ENCODE results near the gene CSRNP3. TPM values are rescaled to one million over a fixed set of nuclear protein-coding genes. Genes with fewer than 3 reads are reported as not detected.

The CSRNP3 gene
- total and polyA plus RNA-seq, 9 donors = 5.9 to 15.6 (median 12.4) TPM

DNA sequence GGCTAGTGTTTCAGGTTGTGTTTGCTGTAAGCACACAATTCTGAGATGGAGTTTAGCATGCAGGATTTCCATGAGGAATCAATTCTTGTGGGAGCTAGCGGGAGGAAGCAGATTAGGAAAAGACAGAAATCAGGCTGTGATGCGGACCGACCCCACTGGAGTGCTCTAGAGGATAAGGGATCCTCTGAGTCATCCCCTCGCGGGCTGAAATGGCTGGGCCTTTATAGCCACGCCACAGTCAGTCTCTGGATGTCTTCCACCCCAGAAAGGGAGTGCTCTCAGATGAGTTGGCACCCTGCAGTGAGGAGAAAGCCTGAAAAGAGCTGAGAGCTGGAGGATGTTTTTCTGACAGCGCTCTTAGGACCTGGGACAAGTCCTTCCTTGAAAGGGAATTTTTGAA is 222.1 kb downstream of the CSRNP3 start:
- Histone ChIP-seq H3K36me3 (ENCODE audit: control insufficient read depth, insufficient read depth, low read length) (peaks cover 2% of the 10 kb centered on the region), H3K27ac (ENCODE audit: low read length) (no peak overlapping the region), H3K4me3 (ENCODE audit: low read length) (no peak overlapping the region), H3K27me3 (ENCODE audit: control insufficient read depth, insufficient read depth, low read length) (no peaks in the 10 kb centered on the region), H3K9me3 (replicated peaks; ENCODE audit: control insufficient read depth, low read depth, low read length) (no peaks in the 10 kb centered on the region), H3K4me1 (ENCODE audit: control insufficient read depth, insufficient read depth, low read length) (peaks cover 3% of the 10 kb centered on the region)
- 32% methylated on average over 3 of the region's 7 CpGs for WGBS (ENCODE audit: insufficient coverage)
- peak; percentile 35 for DNase-seq

DNA sequence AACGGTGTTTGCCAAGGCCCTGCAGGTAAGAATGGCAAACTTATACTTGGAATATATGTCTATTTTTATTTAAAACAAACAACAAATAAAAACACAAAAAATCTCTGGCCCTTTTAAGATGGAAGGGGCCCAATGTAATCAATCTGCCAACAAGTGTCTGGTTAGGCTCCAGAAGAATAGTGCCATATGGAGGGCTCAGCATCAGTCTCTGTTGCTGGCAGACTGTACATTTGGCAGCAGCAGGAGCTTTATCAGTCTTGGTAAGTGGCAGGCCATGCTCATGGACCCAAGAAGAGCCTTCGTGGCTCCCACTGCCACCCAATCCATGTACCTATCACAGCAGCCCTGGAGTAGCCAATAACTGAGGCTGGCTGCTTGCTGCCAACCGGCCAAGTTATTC is 223.4 kb downstream of the CSRNP3 start:
- Histone ChIP-seq H3K9me3 (replicated peaks; ENCODE audit: control insufficient read depth, low read depth, low read length) (no peaks in the 10 kb centered on the region), H3K36me3 (ENCODE audit: control insufficient read depth, insufficient read depth, low read length) (no peaks in the 10 kb centered on the region), H3K27ac (ENCODE audit: low read length) (no peak overlapping the region), H3K4me1 (ENCODE audit: control insufficient read depth, insufficient read depth, low read length) (peaks cover 3% of the 10 kb centered on the region), H3K27me3 (ENCODE audit: control insufficient read depth, insufficient read depth, low read length) (no peaks in the 10 kb centered on the region), H3K4me3 (ENCODE audit: low read length) (no peak overlapping the region)
- DNase-seq = no peak
- WGBS (ENCODE audit: insufficient coverage) = no CpG with 5 or more reads among the region's 3 CpGs

DNA sequence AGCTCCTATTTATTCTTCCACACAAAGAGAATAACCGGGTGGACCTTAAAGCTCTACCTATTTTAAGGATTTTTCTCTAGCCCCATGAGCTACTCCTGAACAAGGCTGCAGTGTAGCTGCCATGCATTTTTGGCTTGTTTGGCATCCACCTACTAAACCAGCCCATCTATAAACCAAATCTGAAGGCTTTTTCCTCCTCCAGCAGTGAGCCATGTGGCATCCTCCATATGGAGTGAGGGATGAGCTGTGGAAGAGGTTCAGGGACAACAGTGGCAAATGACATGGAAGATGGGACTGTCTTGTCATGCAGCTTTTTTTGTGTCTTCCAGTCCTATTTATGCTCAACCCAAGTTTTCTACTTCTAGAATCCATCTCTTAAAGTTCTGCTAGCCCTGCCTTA is 224.3 kb downstream of the CSRNP3 start:
- DNase-seq = no peak
- 100% methylated on average over 1 of the region's 1 CpG for WGBS (ENCODE audit: insufficient coverage)
- no peaks in the 10 kb centered on the region for H3K9me3 ChIP-seq (replicated peaks; ENCODE audit: control insufficient read depth, low read depth, low read length)
- H3K4me3 ChIP-seq (ENCODE audit: low read length) = no peak overlapping the region
- no peaks in the 10 kb centered on the region for H3K36me3 ChIP-seq (ENCODE audit: control insufficient read depth, insufficient read depth, low read length)
- H3K27ac ChIP-seq (ENCODE audit: low read length) = no peak overlapping the region
- H3K4me1 ChIP-seq (ENCODE audit: control insufficient read depth, insufficient read depth, low read length) = peaks cover 4% of the 10 kb centered on the region
- no peaks in the 10 kb centered on the region for H3K27me3 ChIP-seq (ENCODE audit: control insufficient read depth, insufficient read depth, low read length)

- H3K4me1 ChIP-seq (ENCODE audit: control insufficient read depth, insufficient read depth, low read length) = peaks cover 2% of the 10 kb centered on the region
- no peak for DNase-seq
- 74% methylated on average over 3 of the region's 4 CpGs for WGBS (ENCODE audit: insufficient coverage)
- H3K36me3 ChIP-seq (ENCODE audit: control insufficient read depth, insufficient read depth, low read length) = no peaks in the 10 kb centered on the region
- no peaks in the 10 kb centered on the region for H3K27me3 ChIP-seq (ENCODE audit: control insufficient read depth, insufficient read depth, low read length)
- H3K4me3 ChIP-seq (ENCODE audit: low read length) = no peak overlapping the region
- no peak overlapping the region for H3K27ac ChIP-seq (ENCODE audit: low read length)
- H3K9me3 ChIP-seq (replicated peaks; ENCODE audit: control insufficient read depth, low read depth, low read length) = no peaks in the 10 kb centered on the region
Observed at GRCh38 chr2:165697748-165698443, 228.4 kb downstream of the CSRNP3 start.

- H3K4me3 ChIP-seq (ENCODE audit: low read length) = no peak overlapping the region
- peaks cover 2% of the 10 kb centered on the region for H3K4me1 ChIP-seq (ENCODE audit: control insufficient read depth, insufficient read depth, low read length)
- WGBS (ENCODE audit: insufficient coverage) = no CpG with 5 or more reads among the region's 4 CpGs
- H3K9me3 ChIP-seq (replicated peaks; ENCODE audit: control insufficient read depth, low read depth, low read length) = no peaks in the 10 kb centered on the region
- peak; percentile 82 for DNase-seq
- H3K36me3 ChIP-seq (ENCODE audit: control insufficient read depth, insufficient read depth, low read length) = no peaks in the 10 kb centered on the region
- H3K27ac ChIP-seq (ENCODE audit: low read length) = no peak overlapping the region
- H3K27me3 ChIP-seq (ENCODE audit: control insufficient read depth, insufficient read depth, low read length) = no peaks in the 10 kb centered on the region
Observed at GRCh38 chr2:165698444-165698884, 229.0 kb downstream of the CSRNP3 start.

- WGBS (ENCODE audit: insufficient coverage) = no CpG with 5 or more reads among the region's 2 CpGs
- no peak for DNase-seq
- no peaks in the 10 kb centered on the region for H3K9me3 ChIP-seq (replicated peaks; ENCODE audit: control insufficient read depth, low read depth, low read length)
- H3K4me3 ChIP-seq (ENCODE audit: low read length) = no peak overlapping the region
- H3K27me3 ChIP-seq (ENCODE audit: control insufficient read depth, insufficient read depth, low read length) = no peaks in the 10 kb centered on the region
- H3K27ac ChIP-seq (ENCODE audit: low read length) = no peak overlapping the region
- H3K36me3 ChIP-seq (ENCODE audit: control insufficient read depth, insufficient read depth, low read length) = no peaks in the 10 kb centered on the region
- H3K4me1 ChIP-seq (ENCODE audit: control insufficient read depth, insufficient read depth, low read length) = peaks cover 2% of the 10 kb centered on the region
Observed at GRCh38 chr2:165699946-165700345, 230.4 kb downstream of the CSRNP3 start.

- no peaks in the 10 kb centered on the region for H3K9me3 ChIP-seq (replicated peaks; ENCODE audit: control insufficient read depth, low read depth, low read length)
- no peaks in the 10 kb centered on the region for H3K36me3 ChIP-seq (ENCODE audit: control insufficient read depth, insufficient read depth, low read length)
- H3K27me3 ChIP-seq (ENCODE audit: control insufficient read depth, insufficient read depth, low read length) = no peaks in the 10 kb centered on the region
- no peak overlapping the region for H3K4me3 ChIP-seq (ENCODE audit: low read length)
- DNase-seq = peak; percentile 42
- peaks cover 2% of the 10 kb centered on the region for H3K4me1 ChIP-seq (ENCODE audit: control insufficient read depth, insufficient read depth, low read length)
- 34% methylated on average over 4 of the region's 5 CpGs for WGBS (ENCODE audit: insufficient coverage)
- H3K27ac ChIP-seq (ENCODE audit: low read length) = no peak overlapping the region
Observed at GRCh38 chr2:165700531-165700930, 231.0 kb downstream of the CSRNP3 start.

GRCh38 chr2:165701147-165701546 is 231.6 kb downstream of the CSRNP3 start:
- H3K27me3 ChIP-seq (ENCODE audit: control insufficient read depth, insufficient read depth, low read length) = no peaks in the 10 kb centered on the region
- no peak overlapping the region for H3K4me3 ChIP-seq (ENCODE audit: low read length)
- H3K4me1 ChIP-seq (ENCODE audit: control insufficient read depth, insufficient read depth, low read length) = peaks cover 2% of the 10 kb centered on the region
- no peaks in the 10 kb centered on the region for H3K36me3 ChIP-seq (ENCODE audit: control insufficient read depth, insufficient read depth, low read length)
- no peak for DNase-seq
- H3K9me3 ChIP-seq (replicated peaks; ENCODE audit: control insufficient read depth, low read depth, low read length) = no peaks in the 10 kb centered on the region
- WGBS (ENCODE audit: insufficient coverage) = no CpG with 5 or more reads among the region's 6 CpGs
- H3K27ac ChIP-seq (ENCODE audit: low read length) = no peak overlapping the region

DNA sequence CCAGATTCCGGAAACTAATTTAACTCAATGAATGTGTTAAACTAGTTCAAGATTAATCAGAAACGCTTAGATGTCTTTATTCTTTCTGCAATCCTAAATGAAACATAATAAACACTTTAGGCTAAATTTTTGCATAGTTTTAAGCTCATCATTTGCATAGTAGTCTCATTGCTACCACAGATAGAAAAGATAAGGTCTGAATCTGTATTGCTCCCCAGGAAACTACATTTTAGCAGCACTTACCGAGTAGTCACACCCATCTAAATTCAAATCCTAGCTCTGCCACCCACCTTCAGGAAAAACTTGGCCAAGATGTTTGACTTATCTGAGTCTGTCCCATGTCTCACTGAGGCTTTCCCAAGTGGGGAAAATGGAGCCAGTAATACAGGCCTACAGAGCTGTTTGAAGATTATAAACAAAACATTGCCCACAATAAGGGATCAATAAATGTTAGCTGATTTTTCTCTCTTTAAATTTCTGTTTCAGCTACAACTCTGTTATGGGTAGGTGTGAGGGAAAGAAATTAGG is 237.5 kb downstream of the CSRNP3 start:
- no peak overlapping the region for H3K27ac ChIP-seq (ENCODE audit: low read length)
- no peaks in the 10 kb centered on the region for H3K9me3 ChIP-seq (replicated peaks; ENCODE audit: control insufficient read depth, low read depth, low read length)
- H3K27me3 ChIP-seq (ENCODE audit: control insufficient read depth, insufficient read depth, low read length) = no peaks in the 10 kb centered on the region
- H3K4me3 ChIP-seq (ENCODE audit: low read length) = no peak overlapping the region
- WGBS (ENCODE audit: insufficient coverage) = 88% methylated on average over 1 of the region's 3 CpGs
- H3K4me1 ChIP-seq (ENCODE audit: control insufficient read depth, insufficient read depth, low read length) = no peaks in the 10 kb centered on the region
- no peak for DNase-seq
- H3K36me3 ChIP-seq (ENCODE audit: control insufficient read depth, insufficient read depth, low read length) = no peaks in the 10 kb centered on the region

- no peaks in the 10 kb centered on the region for H3K9me3 ChIP-seq (replicated peaks; ENCODE audit: control insufficient read depth, low read depth, low read length)
- no peaks in the 10 kb centered on the region for H3K27me3 ChIP-seq (ENCODE audit: control insufficient read depth, insufficient read depth, low read length)
- no peaks in the 10 kb centered on the region for H3K36me3 ChIP-seq (ENCODE audit: control insufficient read depth, insufficient read depth, low read length)
- no CpG with 5 or more reads among the region's 1 CpG for WGBS (ENCODE audit: insufficient coverage)
- H3K4me1 ChIP-seq (ENCODE audit: control insufficient read depth, insufficient read depth, low read length) = no peaks in the 10 kb centered on the region
- peak; percentile 52 for DNase-seq
- H3K27ac ChIP-seq (ENCODE audit: low read length) = no peak overlapping the region
- no peak overlapping the region for H3K4me3 ChIP-seq (ENCODE audit: low read length)
Observed at GRCh38 chr2:165716091-165716490, 246.6 kb downstream of the CSRNP3 start.

Measured in muscle of leg (tissue), 11 donors.